HG02588 (cell line): ENCODE data around the gene ARL4D.
"Not testable (repeated sequence)": the region's sequence is repeated elsewhere in the genome, so short reads cannot be mapped to it uniquely, and the experiment has no call there.

ENCODE experiments used
- ATAC-seq: cut with Tn5 transposase; IDR thresholded peaks from one replicate; pipeline ENCODE4 v1.9.1; 2021; ENCODE audit warnings: mild to moderate bottlenecking, moderate library complexity; ENCODE audit not compliant: unreplicated experiment

Gene ARL4D

GRCh38 chr17:43419375-43419882 is 20.6 kb downstream of the ARL4D start:
- not testable (repeated sequence) for ATAC-seq

- no peak for ATAC-seq
These were observed 25.1 kb downstream of the ARL4D start for GRCh38 chr17:43423777-43424455.

DNA sequence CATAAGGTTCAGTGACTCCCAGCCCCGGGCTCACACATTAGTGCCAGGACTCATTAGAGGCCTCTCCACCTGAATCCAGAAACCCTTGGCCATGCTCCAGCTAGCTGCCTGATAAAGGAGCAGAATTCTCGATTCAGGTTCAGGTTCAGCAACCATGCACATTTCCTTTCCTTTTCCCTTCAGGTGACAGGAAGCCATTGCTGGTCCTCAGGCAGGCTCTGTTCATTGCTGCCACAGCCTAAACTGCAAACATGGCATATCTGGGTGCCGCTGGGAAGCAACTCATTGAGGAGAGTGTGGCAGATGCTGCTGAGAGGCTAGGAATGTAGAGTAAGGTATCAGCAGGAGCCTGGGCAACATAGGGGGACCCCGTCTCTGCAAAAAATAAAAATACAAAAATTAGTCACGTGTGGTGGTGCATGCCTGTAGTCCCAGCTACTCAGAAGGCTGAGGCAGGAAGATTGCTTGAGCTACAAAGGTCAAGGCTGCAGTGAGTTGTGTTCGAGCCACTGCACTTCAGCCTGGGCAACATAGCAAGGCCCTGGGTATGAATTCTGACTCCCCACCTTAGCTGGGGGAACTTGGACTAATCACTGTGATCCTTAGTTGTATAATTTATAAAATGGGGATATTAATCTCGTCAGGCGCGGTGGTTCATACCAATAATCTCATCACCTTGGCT is 28.7 kb downstream of the ARL4D start:
- ATAC-seq, result no peak

GRCh38 chr17:43428524-43428923 is 29.7 kb downstream of the ARL4D start:
- ATAC-seq, result no peak

- no peak for ATAC-seq
These were observed 32.3 kb downstream of the ARL4D start for GRCh38 chr17:43430936-43431713.

DNA sequence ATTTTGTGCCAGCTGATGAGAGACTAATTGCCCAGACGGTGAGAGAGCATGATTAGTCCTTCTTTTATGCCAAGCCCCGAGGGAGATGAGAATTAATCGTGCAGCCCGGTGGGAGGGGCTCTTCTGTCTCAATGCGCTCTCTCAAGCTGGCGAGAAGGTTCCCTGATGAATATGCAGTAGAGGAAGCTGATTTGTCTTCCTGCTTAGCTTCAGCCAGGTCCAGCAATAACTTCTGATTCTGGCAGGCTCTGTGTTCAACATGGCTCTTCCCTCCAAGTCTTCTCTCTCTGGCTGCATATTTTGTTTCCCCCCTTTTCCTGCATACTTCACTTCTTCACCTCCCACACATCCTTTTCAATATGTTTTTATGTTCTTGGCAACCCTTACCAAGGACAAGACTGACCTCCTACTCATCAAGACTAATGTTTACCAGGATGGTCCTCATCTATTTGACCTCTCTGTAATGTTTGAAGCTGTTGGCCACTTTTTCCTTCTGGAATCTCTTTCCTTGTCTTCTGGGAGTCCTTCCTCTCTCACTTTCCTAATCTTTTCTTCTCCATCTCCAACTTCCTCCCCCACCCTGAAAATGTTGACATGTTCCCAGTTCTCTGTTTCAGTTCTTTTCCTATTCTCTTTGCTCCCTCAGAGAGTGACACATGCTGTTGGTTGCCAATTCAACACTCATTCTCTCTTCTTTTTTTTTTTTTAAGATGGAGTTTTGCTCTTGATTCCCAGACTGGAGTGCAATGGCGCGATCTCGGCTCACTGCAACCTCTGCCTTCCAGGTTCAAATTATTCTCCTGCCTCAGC is 33.1 kb downstream of the ARL4D start:
- no peak for ATAC-seq

DNA sequence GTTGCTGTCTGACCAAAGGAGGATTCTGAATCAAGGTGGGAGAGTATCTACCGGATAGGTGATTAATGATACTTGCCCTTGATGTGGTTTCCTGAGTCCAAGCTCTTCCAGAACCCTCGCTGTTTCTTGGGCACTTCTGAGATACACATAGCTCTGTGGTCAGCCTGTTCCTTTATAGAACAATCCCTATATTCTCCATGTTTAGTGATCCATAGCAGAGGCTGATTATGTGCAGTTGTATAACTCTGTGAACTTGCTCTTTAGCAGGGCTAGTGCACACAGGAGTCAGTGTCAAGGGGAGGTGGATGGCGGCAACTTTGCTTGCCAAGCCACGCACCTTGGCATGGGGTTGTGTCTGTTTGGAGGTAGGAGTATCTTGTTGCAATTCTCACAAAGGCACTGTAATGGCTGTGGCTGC is 36.1 kb downstream of the ARL4D start:
- no peak for ATAC-seq

- ATAC-seq, result no peak
These were observed 39.0 kb downstream of the ARL4D start for GRCh38 chr17:43437756-43438155.

- no peak for ATAC-seq
These were observed 39.8 kb downstream of the ARL4D start for GRCh38 chr17:43438626-43439025.

DNA sequence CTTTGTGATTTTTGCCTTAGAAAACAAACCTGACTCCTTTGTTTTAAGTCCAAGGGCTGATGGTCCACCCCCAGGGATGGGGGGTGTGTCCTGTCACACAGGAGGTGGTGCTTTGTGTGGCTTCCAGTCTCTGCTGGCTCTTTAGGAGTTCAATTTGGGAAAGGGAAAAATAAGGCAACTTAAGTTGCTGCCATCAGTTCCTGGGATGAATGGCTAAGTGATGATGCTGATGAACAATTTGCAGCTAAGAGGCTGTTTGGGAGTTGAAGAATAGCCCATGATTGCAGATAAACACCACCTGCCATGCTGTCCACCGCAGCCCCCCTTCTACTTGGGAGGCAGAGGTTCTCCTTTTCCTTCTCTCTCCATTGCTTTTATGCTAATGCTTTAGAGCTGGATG is 40.2 kb downstream of the ARL4D start:
- ATAC-seq, result no peak

- ATAC-seq, result no peak
These were observed 43.9 kb downstream of the ARL4D start for GRCh38 chr17:43442711-43443110.

GRCh38 chr17:43443381-43443780 is 44.6 kb downstream of the ARL4D start:
- ATAC-seq, result no peak

DNA sequence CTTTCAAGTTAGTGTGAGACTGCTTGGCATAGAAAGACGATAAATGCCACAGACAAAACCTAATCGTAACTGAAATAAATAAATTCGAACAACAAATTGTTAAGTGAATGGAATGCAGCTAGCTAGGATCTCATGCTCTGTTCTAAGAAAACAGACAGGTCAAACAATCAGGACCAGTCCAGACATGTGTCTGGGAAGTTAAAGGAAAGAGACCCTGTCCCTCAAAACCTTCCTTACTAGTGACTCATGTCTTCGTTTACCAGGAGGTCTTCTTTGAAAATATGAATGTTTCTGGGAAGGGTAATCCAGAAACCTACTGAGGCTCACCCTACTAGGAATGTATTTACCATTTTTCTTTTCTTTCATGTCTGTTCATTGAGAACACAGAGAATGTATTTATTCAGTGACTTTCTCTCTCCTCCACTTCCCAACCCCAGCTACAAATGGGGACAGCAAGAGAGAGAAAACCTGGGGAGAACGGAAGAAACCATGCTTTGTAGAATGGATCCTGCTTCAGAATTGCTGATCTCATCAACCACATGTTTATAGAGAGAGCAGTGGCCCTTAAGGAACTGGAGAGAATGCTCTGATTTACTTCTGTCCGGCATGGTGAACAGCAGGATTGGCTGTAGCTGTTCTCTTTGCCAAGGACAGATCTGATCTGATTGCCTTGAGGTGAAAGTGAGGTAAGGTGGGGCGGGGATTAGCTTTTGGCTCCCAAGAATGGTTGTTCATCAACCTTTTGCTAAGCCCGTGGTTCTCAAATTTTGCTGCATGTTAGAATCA is 45.6 kb downstream of the ARL4D start:
- ATAC-seq, result no peak

DNA sequence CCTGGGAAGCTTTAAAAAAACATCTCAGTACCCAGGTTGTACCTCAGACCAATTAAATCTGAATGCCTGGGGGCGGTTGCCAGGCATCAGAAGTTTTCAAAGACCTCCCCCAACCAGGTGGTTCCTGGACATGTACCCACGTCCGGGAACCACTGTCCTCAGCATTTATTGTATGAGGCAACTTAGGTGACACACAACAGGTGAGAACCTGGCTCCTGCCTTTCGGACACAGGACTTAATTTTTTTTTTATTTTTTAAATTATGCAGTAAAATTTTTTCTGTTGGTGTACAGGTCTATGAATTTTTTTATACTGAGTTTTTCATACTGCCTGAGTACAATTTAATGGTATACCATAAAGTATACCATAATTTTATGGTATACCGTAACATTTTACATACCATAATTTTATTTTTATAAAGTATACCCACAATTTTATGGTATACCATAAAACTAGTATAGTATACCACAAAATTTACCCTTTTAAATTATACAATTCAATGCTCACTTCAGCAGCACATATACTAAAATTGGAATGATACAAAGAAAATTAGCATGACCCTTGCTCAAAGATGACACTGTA is 46.3 kb downstream of the ARL4D start:
- no peak for ATAC-seq

- no peak for ATAC-seq
These were observed 48.0 kb downstream of the ARL4D start for GRCh38 chr17:43446773-43447172.

DNA sequence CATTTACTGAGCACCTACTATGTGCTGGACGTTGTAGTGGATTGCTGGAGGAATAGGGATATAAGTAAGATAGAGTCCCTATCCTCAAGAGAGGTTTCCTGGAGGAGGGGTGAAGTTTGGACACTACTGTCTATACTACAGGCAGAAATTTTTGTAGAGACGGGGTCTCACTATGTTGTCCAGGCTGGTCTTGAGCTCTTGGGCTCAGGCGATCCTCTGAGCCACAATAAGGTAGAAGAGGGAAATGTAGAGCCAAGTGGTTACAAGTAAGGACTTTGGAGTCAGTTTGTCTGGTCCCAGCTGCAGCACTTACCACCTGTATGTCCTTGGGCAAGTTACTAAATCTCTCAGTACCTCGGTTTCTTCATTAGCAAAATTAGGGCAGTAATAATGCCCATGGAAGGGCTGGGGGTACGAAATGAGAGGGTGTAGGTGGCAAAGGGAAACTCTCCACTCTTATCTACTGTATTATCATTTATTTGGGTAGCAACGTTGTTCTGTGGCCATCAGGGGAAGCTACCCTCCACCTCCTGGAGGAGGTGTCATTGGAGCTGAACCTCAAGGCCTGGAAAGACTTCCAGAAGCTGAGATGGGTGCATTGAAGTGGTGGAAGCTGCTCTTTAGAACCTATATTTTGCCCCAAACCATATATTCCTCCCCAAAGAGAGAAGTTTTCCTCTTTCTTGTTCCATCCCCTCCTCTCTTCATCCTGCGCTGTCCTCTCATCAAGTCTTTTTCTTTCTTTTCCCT is 50.1 kb downstream of the ARL4D start:
- ATAC-seq, result no peak

- ATAC-seq, result no peak
These were observed 50.9 kb downstream of the ARL4D start for GRCh38 chr17:43449470-43450248.
